NCI-H2196 treated with DMSO at 0.1 percent for 48 hours (cell line): ENCODE results near the gene ZPR1.
"Not testable (repeated sequence)": the region's sequence is repeated elsewhere in the genome, so short reads cannot be mapped to it uniquely, and the experiment has no call there.

Experiments
- DNase-seq: peaks from one replicate; lab custom pipeline; 2025; ENCODE audit not compliant: unreplicated experiment; lab: John Stamatoyannopoulos, UW

ZPR1 gene

GRCh38 chr11:116823031-116823843 is 35.4 kb upstream of the ZPR1 start, which contains the start of gene APOA4:
APOA4 (minus strand) TSS chr11:116823304; CDS start chr11:116823191, 113 bp downstream.
- no peak for DNase-seq

DNA sequence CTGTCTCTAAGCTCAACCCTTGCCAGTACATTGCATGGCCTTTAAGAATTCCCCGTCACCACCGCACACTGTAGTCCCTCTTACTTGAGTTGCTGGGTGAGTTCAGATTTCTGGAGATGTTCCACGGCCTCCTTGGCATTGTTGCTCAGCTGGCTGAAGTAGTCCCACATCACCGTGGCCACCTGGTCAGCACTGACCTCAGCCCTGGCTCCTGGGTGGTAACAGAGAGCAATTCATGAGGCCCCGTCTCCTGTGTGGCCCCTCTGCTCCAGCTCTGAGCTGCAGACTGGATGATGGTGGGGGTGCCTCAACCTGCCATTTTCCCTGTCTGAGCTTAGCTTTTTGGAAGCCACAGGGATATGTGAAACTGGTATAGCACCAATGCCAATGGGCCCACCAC is 34.8 kb upstream of the ZPR1 start:
- no peak for DNase-seq

GRCh38 chr11:116821050-116821918 is 33.5 kb upstream of the ZPR1 start:
- no peak for DNase-seq

DNA sequence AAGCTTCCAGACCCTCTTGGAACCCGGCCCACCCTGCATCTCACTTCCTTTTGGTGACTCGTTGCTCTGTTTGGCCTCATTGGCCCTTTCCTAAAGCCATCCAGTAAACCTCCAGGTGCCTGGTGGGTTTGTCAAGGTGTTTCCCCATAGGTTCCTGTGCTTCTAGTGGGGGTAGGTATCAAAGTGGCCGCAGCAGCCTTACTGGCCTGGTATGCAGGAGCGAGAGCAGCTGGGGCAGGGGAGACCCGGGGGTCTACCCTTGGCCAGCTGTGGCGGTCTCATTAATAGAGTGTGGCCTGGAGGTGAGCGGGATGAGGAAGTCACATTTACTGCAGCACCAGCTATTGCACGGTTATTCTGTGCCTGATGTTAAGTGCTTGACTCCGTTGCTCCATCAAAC is 31.2 kb upstream of the ZPR1 start:
- no peak for DNase-seq

GRCh38 chr11:116814502-116814901 is 26.7 kb upstream of the ZPR1 start:
- DNase-seq, result no peak

DNA sequence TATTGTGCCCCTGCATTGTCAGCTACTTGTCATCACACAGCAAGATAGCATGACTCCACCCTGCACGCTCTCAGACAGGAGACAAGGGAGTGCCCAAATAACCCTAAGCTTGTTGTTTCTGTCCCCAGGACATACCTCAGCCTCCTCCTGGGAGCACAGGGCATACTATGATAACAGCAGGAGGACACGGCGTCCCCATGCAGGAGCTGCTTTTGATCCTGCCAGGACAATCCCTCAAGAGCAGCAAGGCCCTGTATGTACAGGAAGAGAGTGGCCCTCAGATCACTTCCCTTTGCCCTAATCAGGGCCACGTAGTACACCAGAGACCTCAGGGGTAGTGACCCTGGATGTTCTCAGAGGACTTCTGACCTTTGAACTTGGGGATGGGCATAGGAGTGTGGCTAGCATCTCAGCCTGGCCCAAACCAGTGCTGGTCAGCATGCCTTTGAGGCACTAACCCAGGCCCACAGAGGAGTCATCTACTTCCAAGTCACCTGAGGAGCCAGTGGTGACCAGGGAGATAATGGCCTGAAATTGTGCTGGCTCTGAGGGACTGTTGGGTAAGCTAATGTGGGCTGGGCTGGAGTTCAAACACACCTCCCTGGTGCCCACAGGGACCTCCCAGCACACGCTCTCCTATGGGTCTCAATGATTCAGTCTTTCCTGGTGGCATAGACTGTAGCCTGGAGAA is 26.1 kb upstream of the ZPR1 start:
- no peak for DNase-seq

- DNase-seq, result no peak
Measured at GRCh38 chr11:116813170-116813569, 25.3 kb upstream of the ZPR1 start.

DNA sequence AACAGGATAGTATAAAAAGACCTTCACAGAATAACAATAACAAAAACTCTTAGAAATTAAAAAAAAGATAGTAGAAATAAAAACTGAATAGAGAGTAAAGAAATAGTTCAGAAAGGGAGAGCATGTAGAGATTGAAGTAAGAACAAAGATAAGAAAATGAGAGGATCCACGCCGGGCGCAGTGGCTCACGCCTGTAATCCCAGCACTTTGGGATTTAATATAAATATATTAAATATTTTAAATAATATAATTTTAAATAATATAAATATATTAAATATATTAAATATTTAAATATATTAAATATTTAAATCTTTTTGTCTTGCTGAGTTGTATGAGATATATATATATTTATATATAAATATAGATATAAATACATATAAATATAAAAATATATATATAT is 24.3 kb upstream of the ZPR1 start:
- no peak for DNase-seq

GRCh38 chr11:116811194-116811593 is 23.4 kb upstream of the ZPR1 start:
- no peak for DNase-seq

DNA sequence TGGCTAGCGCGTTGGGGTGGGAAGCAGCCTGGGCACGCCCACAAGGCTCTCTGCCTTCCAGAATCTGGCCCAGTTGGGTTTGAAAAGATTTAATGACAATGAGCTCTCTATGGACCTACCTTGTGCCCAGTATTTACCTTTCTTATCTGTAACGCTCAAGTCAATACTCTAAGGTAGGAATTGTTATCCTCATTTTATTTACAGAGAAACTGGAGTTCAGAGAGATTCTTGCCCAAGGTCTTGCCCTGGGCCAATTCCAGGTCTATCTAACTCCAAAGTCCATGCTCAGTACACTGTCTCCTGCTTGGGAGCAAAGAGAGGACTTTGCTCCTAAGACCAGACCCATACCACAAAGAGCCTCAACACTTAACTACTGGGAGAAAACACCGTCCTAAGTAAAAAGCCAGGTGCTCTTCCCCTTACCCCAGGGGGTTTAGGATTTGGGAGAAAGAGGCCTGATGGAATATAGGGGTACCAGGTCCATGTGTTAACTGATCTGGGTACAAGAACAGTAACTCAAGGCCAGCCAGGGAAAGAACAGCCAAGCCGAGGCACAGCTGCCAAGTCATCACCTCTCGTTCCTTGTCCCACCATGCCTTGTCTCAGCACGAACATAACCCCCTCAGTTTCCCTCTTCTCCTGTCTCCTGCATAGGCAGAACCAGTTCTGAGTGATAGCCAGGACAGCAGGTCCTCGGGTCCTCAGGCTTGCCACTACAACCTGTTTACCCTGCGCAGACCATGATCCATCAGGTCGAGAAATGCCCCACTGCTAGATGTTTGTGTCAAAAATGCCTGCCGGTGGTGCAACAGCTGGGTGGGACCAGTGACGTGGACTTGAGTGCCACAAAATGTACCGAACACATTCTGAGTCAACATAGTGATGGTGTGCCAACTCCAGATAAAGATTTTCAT is 20.7 kb upstream of the ZPR1 start:
- no peak for DNase-seq

DNA sequence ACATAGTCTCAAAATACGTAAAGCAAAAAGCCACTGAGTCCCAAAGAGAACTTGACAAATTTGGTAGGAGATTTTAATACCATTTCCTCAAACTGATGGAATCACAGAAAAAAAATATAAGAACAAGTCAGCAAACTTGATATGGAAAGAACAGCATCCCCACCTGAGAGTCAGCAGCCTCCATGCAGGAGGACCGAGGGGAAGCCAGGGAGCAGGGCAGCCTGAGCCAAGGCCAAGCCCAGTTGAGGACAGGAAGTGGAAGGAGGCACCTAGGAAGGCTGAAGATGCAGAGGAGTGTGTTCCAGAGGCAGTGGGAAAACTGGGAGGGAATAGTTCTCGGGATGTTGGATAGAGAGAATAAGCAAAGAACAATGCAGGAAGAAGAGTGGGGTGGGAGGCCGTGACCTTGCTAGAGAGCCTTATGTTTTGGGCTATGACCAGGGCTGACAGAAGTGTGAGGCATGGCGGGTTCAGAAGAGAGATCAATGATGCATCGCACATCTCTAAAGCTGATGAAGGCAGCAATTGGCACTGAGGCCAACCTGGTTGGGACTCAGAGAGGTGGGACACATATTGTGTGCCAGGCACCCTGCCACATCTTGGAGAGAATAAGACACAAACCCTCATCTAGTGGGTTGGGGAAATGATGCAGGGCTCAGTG is 19.9 kb upstream of the ZPR1 start:
- DNase-seq, result no peak

DNA sequence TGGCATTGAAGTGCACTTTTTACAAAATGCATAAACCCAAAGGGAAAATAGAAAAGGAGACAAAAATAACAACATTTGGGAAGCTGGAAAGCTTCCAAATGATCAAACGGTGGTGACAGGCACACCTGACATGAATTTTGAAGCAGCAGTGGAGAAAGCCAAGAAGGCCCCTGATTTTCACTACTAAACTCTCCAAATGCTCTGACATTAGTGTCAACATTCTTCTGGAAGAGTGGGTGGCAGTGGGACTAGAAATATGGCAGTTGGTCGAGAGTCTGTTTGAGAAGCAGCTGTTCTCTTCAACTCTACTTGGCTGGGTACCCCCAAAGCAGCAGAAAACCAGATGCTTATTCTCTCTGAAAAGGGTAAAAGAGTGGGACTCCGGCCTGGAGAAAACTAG is 16.2 kb upstream of the ZPR1 start:
- DNase-seq, result no peak

DNA sequence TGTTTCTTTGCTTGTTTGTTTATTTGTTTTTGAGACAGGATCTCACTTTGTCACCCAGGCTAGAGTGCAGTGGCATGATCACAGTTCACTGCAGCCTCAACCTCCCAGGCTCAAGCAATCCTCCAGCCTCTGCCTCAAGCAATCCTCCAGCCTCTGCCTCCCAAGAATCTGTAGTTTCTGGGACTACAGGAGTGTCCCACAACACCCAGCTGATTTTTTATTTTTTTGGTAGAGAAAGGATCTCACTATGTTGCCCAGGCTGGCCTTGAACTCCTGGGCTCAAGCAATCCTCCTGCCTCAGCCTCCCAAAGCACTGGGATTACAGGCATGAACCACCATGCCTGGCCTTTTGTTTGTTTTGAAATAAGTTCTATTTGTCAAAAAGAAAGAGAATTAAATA is 13.8 kb upstream of the ZPR1 start:
- not testable (repeated sequence) for DNase-seq

DNA sequence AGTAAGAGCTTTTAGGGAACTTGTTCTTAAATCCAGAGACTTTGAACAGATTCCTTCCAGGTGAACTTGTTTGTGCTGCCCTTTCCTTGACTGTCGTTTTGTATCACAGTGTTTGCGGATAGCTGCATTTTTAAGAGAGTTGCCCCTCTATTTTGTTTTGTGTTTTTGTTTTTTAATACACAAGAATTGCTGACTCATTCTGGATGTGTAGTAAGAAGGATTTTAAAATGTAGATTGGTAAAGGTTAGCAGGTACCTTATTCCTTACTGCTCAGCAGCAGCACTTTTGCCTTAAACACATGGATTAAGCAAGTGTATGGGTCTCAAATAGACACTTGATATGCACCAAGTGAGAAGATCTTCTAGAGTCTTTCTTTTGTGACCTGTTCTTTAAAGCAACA is 12.8 kb upstream of the ZPR1 start:
- DNase-seq, result no peak

GRCh38 chr11:116798368-116798767 is 10.5 kb upstream of the ZPR1 start:
- no peak for DNase-seq

DNA sequence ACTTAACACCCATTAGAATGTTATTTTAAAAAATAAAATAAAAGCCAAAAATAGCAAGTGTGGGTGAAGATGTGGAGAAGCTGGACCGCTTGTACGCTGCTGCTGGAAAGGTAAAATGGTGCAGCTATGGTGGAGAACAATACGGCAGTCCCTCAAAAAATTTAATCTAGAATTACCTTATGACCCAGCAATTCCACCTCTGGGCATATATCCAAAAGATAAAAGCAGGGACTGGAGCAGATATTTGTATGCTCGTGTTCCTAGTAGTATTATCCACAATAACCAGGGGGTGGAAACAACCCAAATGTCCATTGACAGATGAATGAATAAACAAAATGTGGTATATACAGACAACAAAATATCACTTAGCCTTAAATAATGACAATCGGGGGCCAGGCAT is 10.0 kb upstream of the ZPR1 start:
- no peak for DNase-seq

GRCh38 chr11:116796548-116796947 is 8.7 kb upstream of the ZPR1 start:
- DNase-seq, result no peak

DNA sequence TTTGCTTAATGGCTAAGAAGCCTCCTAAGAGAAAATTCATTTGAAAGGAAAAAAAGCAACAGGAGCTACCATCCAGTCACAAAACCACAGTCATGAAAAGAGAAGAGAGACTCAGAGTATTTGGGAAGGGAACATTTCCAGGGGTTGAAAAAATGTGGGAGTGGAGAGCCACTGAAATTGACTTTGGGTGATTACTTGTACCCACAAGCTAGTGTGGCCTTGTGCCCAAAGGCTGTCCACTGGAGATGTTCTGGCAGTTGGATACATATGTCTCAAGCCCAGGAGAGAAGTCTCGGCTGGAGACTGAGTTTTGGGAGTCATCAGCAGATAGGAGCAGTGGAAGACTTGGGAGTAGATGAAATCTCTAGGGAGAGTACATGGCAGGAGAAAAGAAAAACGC is 7.0 kb upstream of the ZPR1 start:
- DNase-seq, result no peak

GRCh38 chr11:116793772-116794097 is 5.9 kb upstream of the ZPR1 start:
- DNase-seq, result no peak
